ENCODE data around the gene ARHGAP35.
A peak's percentile ranks its signal among the peaks of the same experiment; 100 is the strongest.

Gene ARHGAP35

GRCh38 chr19:46892252-46893179, 31.7 kb downstream of the ARHGAP35 start:
- no peak for DNase-seq (ENCODE audit: low read depth)
- H3K4me3 ChIP-seq (ENCODE audit: low read length) = no peak overlapping the region
- no peak for TF ChIP-seq CTCF (IDR thresholded peaks at IDR 0.05; ENCODE audit: insufficient read depth, low read depth, low read length, missing control alignments)

GRCh38 chr19:46896076-46896794, 35.4 kb downstream of the ARHGAP35 start:
- no peak overlapping the region for H3K4me3 ChIP-seq (ENCODE audit: low read length)
- TF ChIP-seq CTCF (IDR thresholded peaks at IDR 0.05; ENCODE audit: insufficient read depth, low read depth, low read length, missing control alignments) = no peak
- no peak for DNase-seq (ENCODE audit: low read depth)

- H3K4me3 ChIP-seq (ENCODE audit: low read length) = no peak overlapping the region
- DNase-seq (ENCODE audit: low read depth) = peak; percentile 69
- TF ChIP-seq CTCF (IDR thresholded peaks at IDR 0.05; ENCODE audit: insufficient read depth, low read depth, low read length, missing control alignments) = no peak
Measured at GRCh38 chr19:46898731-46899130, 37.9 kb downstream of the ARHGAP35 start.

DNA sequence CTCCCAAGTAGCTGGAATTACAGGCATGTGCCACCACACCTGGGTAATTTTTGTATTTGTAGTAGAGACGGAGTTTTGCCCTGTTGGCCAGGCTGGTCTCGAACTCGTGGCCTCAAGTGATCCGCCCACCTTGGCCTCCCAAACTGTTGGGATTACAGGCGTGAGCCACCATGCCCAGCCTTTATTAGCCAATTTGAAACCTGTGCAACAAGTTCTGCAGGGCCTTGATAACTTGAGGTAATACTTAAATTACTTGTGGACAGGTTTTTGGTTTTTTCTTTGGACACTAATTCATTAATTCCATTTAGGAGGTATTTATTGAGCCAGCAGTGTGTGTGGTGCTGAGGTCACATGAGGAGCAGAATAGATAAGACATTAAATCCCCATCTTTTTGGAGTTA, 39.5 kb downstream of the ARHGAP35 start:
- no peak for TF ChIP-seq CTCF (IDR thresholded peaks at IDR 0.05; ENCODE audit: insufficient read depth, low read depth, low read length, missing control alignments)
- H3K4me3 ChIP-seq (ENCODE audit: low read length) = no peak overlapping the region
- peak; percentile 52 for DNase-seq (ENCODE audit: low read depth)

DNA sequence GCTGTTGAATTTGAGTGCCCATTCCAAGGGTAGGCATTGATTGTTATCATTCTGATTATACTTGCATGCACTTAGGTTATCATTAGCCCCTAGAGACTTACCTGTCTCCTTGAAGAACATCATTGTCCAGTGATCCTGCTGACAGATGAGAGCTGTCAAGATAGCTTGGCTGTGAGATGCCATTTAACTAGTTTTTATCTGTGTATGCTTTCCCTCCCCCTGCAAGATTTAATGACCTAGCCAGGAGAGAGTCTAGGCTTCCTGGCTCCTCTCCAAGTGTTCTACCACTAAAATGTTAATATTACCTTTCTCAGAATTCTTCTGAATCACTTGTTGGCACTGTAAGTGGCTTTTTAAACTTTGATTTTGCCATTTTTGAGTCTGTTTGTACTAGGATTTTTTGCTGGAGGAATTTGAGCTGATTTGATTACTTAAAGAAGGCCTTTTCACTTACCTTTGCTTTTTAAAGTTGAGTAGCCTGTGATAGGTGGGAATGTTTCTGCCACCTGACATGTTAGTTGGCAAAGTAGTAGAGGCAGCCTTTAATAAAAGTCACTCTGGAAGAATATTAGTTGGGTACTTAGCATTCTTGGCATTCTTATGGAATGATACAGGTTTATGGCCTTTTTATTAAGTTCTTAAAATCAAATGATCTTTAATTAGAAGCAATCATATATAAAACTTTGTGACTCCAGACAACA, 41.1 kb downstream of the ARHGAP35 start:
- H3K4me3 ChIP-seq (ENCODE audit: low read length) = no peak overlapping the region
- TF ChIP-seq CTCF (IDR thresholded peaks at IDR 0.05; ENCODE audit: insufficient read depth, low read depth, low read length, missing control alignments) = no peak
- DNase-seq (ENCODE audit: low read depth) = no peak

DNA sequence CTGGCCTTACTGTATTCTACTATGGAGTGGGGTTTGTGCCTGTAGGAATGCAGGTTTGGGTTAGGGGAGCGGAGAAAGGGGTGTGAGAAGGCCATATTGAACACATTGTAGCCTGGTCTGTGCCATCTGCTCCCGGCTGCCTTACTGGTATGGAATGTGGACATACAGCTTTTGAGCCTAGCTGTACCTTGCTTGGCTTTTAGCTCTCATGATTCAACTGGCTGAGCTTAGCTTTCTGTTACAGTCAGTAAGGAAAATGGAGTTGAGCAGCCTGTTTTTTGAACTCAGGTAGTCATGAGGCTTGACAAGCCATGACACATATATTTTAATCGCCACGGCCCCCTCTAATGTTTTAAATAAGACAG, 41.6 kb downstream of the ARHGAP35 start:
- DNase-seq (ENCODE audit: low read depth) = peak; percentile 97
- H3K4me3 ChIP-seq (ENCODE audit: low read length) = peak overlapping the region; percentile 4
- no peak for TF ChIP-seq CTCF (IDR thresholded peaks at IDR 0.05; ENCODE audit: insufficient read depth, low read depth, low read length, missing control alignments)

All from epithelial cell of esophagus (primary cell).